DOHH2 (cell line): ENCODE results near the gene ZSCAN5B.
"Not testable (repeated sequence)": the region's sequence is repeated elsewhere in the genome, so short reads cannot be mapped to it uniquely, and the experiment has no call there.

Source experiments
- H3F3A ChIP-seq: fragments of 200-600 bp; sonication (generic), shearing (Covaris generic); 2 replicates; pipeline ENCODE4 v1.6.0; 2016; ENCODE audit warnings: antibody characterized with exemption, mild to moderate bottlenecking; ENCODE audit not compliant: control insufficient read depth, insufficient read depth
- H3K27ac ChIP-seq: fragments of 200-600 bp; sonication (generic); 2 replicates; pipeline ENCODE4 v1.5.1; 2014; ENCODE audit warnings: low read depth, mild to moderate bottlenecking, low read length, moderate library complexity
- H3K27me3 ChIP-seq: fragments of 200-600 bp; sonication (generic); 2 replicates; pipeline ENCODE4 v1.6.1; 2014; ENCODE audit warnings: mild to moderate bottlenecking, low read length, mixed read lengths; ENCODE audit not compliant: control insufficient read depth
- H3K36me3 ChIP-seq: fragments of 200-600 bp; sonication (generic); 2 replicates; pipeline ENCODE4 v1.6.1; 2014; ENCODE audit warnings: mild to moderate bottlenecking, low read length, moderate library complexity, mixed read lengths; ENCODE audit not compliant: control insufficient read depth
- H3K4me1 ChIP-seq: fragments of 200-600 bp; sonication (generic); 2 replicates; pipeline ENCODE4 v1.6.1; 2014; ENCODE audit warnings: mild to moderate bottlenecking, low read length, mixed read lengths; ENCODE audit not compliant: control insufficient read depth
- H3K4me2 ChIP-seq: fragments of 200-600 bp; sonication (generic); 2 replicates; pipeline ENCODE4 v1.6.0; 2014; ENCODE audit warnings: mild to moderate bottlenecking, low read length, moderate library complexity
- H3K4me3 ChIP-seq: fragments of 200-600 bp; sonication (generic); 2 replicates; pipeline ENCODE4 v1.5.1; 2014; ENCODE audit warnings: mild to moderate bottlenecking, low read length, mixed read lengths
- H3K79me2 ChIP-seq: fragments of 200-600 bp; sonication (generic); 2 replicates; pipeline ENCODE4 v1.6.1; 2014; ENCODE audit warnings: mild to moderate bottlenecking, low read length, mixed read lengths; ENCODE audit not compliant: control insufficient read depth
- H3K9me2 ChIP-seq: fragments of 200-600 bp; sonication (generic); replicated peaks from 2 replicates; pipeline ENCODE4 v1.6.1; 2014; ENCODE audit warnings: mild to moderate bottlenecking, low read length, mixed read lengths; ENCODE audit not compliant: control insufficient read depth
- H3K9me3 ChIP-seq: fragments of 200-600 bp; sonication (generic); 2 replicates; pipeline ENCODE4 v1.6.1; 2014; ENCODE audit warnings: antibody characterized with exemption, low read length, mixed read lengths; ENCODE audit not compliant: control insufficient read depth, insufficient read depth
- H4K20me1 ChIP-seq: fragments of 200-600 bp; sonication (generic); 2 replicates; pipeline ENCODE4 v1.6.0; 2014; ENCODE audit warnings: low read depth, mild to moderate bottlenecking, antibody characterized with exemption, low read length, moderate library complexity; ENCODE audit not compliant: control insufficient read depth, insufficient read depth
- EZH2phosphoT487 ChIP-seq: fragments of 200-600 bp; sonication (generic); IDR thresholded peaks from 2 replicates; pipeline ENCODE4 v1.6.1; 2017; ENCODE audit warnings: borderline replicate concordance, mild to moderate bottlenecking, antibody characterized with exemption, low read length, moderate library complexity, mixed read lengths
- TF ChIP-seq, protein P1 (sequence below): fragments of 200-600 bp; sonication (generic); IDR thresholded peaks from one replicate; pipeline ENCODE4 v1.5.1; 2014; ENCODE audit warnings: antibody characterized with exemption, mild to moderate bottlenecking, low read depth, low read length; ENCODE audit not compliant: poor library complexity, severe bottlenecking

The ZSCAN5B gene

DNA sequence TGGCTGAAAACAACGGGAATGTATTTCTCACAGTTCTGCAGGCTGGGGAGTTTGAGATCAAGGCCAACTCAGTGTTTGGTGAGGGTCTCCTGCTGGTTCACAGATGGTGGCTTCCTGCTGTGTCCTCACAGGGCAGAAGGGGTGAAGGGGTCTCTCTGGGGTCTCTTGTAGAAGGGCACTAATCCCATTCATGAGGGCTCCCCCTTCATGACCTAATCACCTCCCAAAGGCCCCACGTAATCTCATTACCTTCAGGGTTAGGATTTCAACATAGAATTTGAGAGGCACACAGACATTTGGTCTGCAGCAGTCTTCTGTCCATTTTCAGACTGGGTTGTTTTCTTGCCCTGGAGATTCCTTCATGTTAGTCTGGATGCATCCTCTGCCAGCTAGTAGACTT is 44.9 kb downstream of the ZSCAN5B start:
- Histone ChIP-seq H3K4me1 (no peaks in the 10 kb centered on the region), H3K4me3 (no peak overlapping the region), H3K4me2 (no peak overlapping the region), H3K27ac (no peak overlapping the region), H3K9me3 (no peaks in the 10 kb centered on the region), H3K27me3 (no peaks in the 10 kb centered on the region), H3F3A (no peaks in the 10 kb centered on the region), H3K79me2 (peaks cover 25% of the 10 kb centered on the region), H3K9me2 (no peaks in the 10 kb centered on the region), H3K36me3 (peaks cover 27% of the 10 kb centered on the region), H4K20me1 (no peaks in the 10 kb centered on the region)
- TF ChIP-seq, protein P1, sequence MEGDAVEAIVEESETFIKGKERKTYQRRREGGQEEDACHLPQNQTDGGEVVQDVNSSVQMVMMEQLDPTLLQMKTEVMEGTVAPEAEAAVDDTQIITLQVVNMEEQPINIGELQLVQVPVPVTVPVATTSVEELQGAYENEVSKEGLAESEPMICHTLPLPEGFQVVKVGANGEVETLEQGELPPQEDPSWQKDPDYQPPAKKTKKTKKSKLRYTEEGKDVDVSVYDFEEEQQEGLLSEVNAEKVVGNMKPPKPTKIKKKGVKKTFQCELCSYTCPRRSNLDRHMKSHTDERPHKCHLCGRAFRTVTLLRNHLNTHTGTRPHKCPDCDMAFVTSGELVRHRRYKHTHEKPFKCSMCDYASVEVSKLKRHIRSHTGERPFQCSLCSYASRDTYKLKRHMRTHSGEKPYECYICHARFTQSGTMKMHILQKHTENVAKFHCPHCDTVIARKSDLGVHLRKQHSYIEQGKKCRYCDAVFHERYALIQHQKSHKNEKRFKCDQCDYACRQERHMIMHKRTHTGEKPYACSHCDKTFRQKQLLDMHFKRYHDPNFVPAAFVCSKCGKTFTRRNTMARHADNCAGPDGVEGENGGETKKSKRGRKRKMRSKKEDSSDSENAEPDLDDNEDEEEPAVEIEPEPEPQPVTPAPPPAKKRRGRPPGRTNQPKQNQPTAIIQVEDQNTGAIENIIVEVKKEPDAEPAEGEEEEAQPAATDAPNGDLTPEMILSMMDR: no peak
- no peak for TF ChIP-seq EZH2phosphoT487

DNA sequence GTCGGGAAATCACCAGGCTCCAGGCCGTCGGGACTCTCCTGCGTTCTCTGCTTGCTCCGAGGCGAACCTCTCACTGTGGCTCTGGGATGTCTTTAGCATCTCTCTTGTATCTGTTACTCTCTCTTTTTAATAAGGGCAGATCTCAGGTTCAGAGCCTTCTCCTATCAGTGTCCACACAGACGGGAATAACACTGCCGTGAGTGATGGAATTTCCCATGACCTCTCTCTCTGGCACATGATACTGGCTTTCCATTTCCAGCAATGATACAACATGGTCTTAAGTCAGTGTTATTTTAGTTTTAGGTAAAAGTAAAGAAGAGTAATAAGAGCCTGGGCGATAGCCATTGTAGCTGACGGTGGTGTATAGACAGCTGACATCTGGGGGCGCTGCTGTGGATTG is 47.2 kb downstream of the ZSCAN5B start:
- Histone ChIP-seq H3K4me3 (no peak overlapping the region), H3K4me1 (no peaks in the 10 kb centered on the region), H3K36me3 (peaks cover 32% of the 10 kb centered on the region), H4K20me1 (no peaks in the 10 kb centered on the region), H3K79me2 (peaks cover 30% of the 10 kb centered on the region), H3K9me2 (no peaks in the 10 kb centered on the region), H3K27me3 (no peaks in the 10 kb centered on the region), H3K9me3 (no peaks in the 10 kb centered on the region), H3K4me2 (no peak overlapping the region), H3F3A (no peaks in the 10 kb centered on the region), H3K27ac (no peak overlapping the region)
- TF ChIP-seq EZH2phosphoT487: no peak
- TF ChIP-seq, protein P1: no peak

- no peaks in the 10 kb centered on the region for H3K27me3 ChIP-seq
- H3K27ac ChIP-seq: no peak overlapping the region
- H3K4me2 ChIP-seq: no peak overlapping the region
- H3F3A ChIP-seq: no peaks in the 10 kb centered on the region
- H3K9me2 ChIP-seq: no peaks in the 10 kb centered on the region
- no peaks in the 10 kb centered on the region for H3K4me1 ChIP-seq
- no peaks in the 10 kb centered on the region for H4K20me1 ChIP-seq
- H3K79me2 ChIP-seq: peaks cover 35% of the 10 kb centered on the region
- peaks cover 26% of the 10 kb centered on the region for H3K36me3 ChIP-seq
- no peak overlapping the region for H3K4me3 ChIP-seq
- no peaks in the 10 kb centered on the region for H3K9me3 ChIP-seq
- TF ChIP-seq EZH2phosphoT487: no peak
- TF ChIP-seq, protein P1: no peak
Measured at GRCh38 chr19:56149656-56150038, 47.9 kb downstream of the ZSCAN5B start.

DNA sequence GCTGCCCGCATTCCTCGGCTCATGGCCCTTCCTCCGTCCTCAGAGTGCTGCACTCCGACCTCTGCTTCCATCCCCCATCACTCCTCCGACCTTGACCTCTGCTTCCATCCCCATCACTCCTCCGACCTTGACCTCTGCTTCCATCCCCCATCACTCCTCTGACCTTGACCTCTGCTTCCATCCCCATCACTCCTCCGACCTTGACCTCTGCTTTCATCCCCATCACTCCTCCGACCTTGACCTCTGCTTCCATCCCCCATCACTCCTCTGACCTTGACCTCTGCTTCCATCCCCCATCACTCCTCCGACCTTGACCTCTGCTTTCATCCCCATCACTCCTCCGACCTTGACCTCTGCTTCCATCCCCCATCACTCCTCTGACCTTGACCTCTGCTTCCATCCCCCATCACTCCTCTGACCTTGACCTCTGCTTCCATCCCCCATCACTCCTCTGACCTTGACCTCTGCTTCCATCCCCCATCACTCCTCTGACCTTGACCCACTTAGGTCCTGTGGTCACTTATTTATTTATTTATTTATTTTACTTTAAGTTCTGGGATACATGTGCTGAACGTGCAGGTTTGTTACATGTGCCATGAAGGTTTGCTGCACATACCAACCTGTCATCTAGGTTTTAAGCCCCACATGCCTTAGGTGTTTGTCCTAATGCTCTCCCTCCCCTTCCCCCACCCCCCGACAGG is 48.5 kb downstream of the ZSCAN5B start:
- not testable (repeated sequence) for H3K27me3 ChIP-seq, H3F3A ChIP-seq, H4K20me1 ChIP-seq, H3K9me2 ChIP-seq, H3K4me1 ChIP-seq, H3K27ac ChIP-seq, H3K4me2 ChIP-seq, H3K4me3 ChIP-seq, H3K9me3 ChIP-seq
- H3K36me3 ChIP-seq: peaks cover 24% of the 10 kb centered on the region
- peaks cover 40% of the 10 kb centered on the region for H3K79me2 ChIP-seq
